Left forelimb (tissue), 1 donor: ENCODE measurements around the gene PPIF.

Source experiments
- DNase-seq: peaks from one replicate; pipeline ENCODE4 v3.0.0-alpha.2; 2018; ENCODE audit warnings: low spot score

Gene PPIF

GRCh38 chr10:79347226-79347893, at the start of gene PPIF:
TSS of gene PPIF (plus strand) at chr10:79347469. CDS start at chr10:79347549, 80 bp downstream.
- DNase-seq: peak; percentile 96

DNA sequence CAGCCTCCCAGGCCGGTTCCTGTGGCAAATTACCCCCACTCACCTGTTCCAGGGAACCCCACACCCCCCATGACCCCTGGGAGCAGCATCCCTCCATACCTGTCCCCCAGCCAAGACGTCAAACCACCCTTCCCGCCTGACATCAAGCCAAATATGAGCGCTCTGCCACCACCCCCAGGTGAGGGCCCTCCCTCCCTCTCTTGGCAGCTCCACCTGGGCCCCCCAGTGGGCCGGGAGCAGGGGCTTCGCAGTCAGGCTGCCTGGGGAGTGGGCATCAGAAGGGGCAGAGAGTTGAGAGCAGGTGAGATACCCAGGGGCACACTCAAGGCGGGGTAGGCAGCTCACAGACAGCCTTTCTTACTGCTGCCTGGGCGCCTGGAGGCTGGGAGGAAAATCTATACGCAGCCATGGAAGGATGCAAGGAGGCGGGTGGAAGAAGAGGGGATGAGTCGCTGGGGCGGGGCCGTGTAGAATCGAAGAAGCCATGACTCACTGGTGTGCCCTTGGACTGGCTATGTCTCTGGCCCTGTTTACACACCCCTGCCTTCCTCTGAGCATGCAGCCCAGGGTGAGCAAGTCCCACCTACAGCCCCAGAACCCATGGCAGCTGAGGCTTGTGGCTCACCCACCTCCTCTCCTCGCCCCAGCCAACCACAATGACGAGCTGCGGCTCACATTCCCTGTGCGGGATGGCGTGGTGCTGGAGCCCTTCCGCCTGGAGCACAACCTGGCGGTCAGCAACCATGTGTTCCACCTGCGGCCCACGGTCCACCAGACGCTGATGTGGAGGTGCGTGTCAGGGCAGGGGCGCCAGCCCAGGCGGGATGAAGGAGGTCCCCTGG, 48.6 kb upstream of the PPIF start:
- no peak for DNase-seq

DNA sequence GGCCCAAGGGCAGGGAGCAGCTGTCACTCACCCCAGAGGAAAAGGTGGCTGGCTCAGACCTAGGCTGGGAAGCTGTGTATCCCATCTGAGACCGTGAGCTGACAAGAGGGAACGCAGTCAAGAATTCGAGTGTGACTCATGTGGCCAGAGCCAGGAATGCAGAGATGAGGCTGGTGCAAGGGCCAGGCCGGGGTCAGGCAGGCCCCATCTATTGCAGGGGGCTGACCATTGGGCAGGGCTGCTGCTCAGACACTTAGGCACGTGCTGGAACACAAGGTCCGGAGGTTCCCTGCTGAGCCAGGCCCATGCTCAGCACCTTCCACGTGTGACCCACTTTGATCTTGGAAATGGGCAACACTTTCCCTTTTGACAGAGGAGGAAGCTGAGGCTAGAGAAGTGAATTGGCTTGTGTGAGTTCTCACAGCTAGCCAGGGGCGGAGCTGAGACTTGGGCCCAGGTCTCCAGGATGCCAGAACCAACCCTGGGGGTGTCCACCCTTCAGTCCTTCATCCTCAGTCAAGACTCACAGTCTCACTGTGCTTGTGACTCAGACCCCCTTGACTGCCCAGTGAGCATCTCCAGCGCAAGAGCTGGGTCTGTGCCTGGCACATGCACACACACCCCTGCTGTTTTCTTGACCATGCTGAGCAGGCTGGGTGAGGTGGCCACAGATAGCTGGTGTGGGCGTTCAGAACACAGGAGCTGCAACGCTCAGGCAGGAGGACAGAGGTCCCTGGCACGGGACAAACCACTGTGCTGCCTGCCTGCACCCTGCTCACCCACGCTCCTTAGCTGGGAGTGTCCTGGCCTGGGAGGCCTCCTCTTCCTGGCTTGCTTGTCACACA, 47.6 kb upstream of the PPIF start:
- no peak for DNase-seq

- DNase-seq: no peak
Observed at GRCh38 chr10:79300711-79301110, 46.6 kb upstream of the PPIF start.

DNA sequence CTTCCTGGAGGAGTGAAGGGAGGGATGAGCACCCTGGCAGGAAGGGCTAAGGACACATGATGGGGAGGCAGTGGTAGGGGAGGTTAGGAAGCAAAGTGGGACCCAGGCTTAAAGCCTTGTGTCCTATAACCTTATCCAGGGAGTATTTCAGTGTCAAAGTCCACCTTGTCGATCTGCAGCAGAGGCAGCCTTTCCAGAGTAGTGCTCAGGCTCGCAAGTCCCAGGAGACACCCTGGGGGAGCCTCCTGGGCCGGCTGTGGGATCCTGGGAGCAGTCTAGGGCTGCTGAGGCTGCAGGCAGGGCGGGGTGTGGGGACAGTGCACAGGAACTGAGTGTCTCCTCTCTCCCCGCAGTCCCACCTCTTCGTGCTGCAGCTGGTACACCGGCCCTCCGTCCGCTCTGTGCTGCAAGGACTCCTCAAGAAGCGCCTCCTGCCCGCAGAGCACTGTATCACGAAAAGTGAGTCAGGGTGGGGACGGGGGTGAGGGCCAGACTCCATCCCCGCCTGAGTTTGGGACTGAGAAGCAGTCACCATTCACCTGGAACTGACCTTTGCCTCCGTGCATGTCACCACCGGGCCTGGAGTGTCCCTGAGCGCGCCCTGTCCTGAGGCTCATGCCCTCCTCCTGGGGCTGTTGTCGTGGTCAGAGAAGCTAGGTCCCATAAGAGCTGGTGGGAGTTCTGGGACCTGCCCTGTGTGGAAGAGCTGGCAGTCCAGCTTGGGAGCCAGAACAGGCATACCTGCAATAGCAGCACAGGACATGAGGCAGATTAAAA, 45.3 kb upstream of the PPIF start:
- no peak for DNase-seq

DNA sequence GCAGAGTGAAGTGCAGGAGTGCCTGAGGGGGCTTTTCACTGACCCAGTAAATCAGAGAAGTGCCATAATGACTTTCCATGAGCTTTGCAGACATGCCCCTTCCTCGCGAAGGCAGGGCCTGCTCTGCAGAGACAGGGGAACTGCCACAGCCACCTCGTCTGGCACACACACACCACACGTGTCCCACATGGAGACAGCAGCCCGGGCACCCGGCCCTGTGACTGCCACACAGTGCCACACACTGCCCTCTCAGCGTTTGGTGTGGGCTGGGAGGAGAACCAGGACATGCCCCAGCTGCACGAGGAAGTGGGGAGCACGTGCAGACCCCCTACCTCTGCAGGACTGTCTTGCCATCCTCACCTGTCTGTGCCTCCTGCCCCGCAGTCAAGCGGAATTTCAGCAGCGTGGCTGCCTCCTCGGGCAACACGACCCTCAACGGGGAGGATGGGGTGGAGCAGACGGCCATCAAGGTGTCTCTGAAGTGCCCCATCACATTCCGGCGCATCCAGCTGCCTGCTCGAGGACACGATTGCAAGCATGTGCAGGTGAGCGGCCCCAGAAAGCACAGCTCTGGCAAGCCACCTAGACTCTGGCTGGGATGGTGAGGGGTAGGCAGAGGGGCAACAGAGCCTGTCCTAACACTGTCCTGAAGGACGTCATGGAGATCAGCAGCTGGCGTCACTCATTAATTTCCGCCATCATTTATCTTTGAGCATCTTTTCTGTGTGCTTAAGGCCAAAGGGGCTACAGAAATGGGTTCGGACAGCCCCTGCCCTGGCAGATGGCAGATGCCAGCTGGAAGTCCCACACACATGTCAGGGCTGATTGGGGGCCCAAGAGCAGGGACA, 43.4 kb upstream of the PPIF start:
- no peak for DNase-seq

GRCh38 chr10:79304479-79305087, 42.7 kb upstream of the PPIF start:
- no peak for DNase-seq

GRCh38 chr10:79305515-79305914, 41.8 kb upstream of the PPIF start:
- DNase-seq: no peak

GRCh38 chr10:79305988-79306387, 41.3 kb upstream of the PPIF start:
- DNase-seq: no peak

DNA sequence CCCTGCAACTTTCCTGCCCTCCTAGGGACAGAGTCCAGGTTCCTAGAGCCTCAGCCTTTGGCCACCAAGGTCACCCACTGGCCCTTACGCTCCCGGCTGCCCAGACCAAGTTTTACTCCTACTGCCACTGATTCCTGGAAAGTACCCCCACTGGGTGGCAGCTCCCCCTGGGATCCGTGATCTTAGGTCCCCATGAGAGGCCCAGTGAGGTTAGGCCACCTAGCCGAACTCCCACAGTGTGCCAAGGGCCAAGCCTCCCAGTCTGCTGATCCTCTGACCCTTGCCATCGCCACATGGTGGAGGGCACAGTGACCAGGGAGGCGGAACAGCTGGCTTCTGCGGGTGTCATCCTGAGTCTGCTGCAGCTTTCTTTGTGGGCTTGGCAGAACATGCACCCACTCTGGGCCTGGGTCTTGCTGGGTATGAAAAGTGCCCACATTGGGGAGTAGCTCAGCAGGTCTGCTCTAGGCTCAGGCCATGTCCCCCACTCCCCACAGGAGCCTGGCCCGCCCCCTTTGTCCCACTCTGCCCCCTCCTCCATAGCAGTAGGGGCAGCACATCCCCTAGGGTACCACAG, 40.5 kb upstream of the PPIF start:
- no peak for DNase-seq

- no peak for DNase-seq
Observed at GRCh38 chr10:79308016-79308415, 39.3 kb upstream of the PPIF start.

GRCh38 chr10:79308969-79309665, 38.2 kb upstream of the PPIF start:
- DNase-seq: no peak

DNA sequence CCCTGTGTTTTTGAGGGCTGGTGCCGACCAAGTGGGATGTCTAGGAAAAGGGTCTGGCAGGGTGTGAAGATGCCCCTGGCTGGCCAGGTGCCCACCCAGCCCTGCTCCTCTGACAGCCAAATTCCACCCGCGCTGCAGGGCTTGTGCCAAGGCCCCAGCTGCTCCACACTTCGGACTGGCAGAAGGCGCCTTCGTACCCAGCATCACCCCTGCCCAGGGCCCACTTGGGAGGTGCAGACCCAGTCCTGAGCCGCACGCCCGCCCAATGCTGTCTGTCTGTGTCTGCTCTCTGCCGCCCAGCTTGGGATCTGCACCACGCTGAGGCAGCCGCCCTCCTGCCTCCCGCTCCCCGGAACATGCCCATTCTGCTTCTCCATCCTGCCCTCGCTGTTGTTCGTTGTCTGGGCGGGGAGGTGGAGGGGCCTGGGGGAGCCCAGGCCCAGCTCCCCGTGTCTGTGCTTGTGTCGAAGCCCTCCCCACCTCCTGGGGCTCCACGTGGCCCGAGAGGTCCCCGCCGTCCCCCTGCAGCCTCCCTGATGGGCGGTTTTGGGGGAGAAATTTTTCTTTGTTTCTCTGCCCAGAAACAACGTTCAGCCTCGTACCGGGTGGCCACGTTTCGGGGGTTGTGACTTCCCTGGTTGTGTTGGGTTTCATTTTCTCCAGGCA, 36.9 kb upstream of the PPIF start:
- DNase-seq: no peak

GRCh38 chr10:79310911-79311573, 36.2 kb upstream of the PPIF start:
- no peak for DNase-seq

DNA sequence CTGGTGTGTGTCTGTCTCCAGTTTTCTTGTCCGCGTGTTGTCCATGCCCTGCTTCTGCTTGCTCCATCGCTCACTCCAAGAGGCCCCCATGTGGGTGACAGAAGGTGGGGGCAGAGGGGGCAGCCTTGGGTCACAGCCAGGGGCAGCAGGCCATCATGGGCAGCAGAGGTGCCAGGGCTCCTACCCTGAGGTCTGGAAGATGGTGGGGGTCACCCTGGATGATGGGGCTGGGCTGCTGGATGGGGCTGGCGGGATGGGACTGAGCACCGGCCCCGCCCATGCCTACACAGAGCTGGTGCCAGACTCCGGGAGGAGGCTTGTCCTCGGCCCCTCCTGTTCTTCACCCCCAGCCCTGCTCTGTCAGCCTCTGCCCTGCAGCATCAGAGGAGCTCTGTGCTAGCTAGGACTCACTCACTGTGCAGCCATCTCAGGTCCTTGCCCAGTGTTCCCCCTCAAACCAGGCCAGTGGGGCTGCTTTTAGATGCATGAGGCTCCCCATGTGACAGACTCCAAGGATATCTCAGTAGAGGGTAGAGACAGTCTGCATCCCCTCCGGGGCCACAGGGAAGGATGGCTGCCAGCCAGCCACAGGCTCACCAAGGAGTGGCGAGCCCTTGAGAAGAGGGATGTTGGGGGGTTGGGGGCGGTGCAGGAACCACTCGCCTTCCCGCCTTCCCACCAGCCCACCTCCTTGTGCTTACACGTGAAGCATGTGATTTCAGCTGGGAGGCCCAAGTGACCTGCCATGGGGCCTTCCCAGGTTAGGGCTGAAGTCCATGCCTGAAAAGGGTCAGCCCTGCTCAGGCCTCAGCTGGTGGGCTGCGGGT, 35.5 kb upstream of the PPIF start:
- no peak for DNase-seq

DNA sequence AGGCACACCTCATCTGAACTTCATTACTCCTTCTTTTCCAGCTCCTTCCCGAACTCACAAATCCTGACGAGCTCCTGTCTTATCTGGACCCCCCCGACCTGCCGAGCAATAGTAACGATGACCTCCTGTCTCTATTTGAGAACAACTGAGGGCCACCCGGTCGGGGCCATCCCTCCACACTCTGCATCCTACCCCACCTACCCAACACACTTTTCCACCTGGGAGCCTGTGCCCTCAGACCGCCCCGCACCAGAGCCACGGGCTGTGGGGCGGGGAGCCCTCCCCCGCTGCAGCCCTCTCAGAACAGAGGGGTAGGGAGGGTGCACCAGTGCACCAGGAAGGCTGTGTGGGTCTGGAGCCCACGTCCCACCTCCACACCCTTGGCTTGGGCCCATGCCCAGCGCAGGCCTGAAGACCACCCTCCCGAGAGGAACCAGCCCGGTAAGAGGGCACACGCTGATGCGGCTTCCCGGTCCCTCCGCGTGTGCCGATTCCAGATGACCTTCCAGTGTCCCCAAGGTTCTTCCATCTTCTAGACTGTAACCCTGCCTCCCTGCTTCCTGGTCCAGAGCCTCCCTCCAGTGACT, 34.6 kb upstream of the PPIF start:
- no peak for DNase-seq

DNA sequence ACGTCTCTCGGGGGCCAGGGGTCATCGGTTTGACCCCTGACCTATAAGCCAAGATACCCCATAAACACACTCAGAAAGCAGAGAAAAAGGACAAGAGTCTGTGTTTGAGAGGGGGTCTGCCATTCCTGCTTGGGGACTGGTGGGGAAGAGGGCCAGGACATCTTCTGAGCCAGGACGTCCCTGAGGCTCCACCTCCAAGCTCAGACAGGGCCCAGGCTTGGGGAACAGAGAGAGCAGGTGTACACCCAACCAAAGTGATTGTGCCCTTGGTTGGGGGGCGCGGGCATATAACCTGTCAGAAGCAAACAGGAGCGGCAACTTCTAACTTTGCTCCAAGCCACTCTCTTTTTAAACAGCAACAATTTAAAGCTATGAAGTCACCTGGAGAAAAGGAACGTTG, 33.9 kb upstream of the PPIF start:
- no peak for DNase-seq
